ENCODE measurements around the gene CD84.
"Not testable (repeated sequence)": the region's sequence is repeated elsewhere in the genome, so short reads cannot be mapped to it uniquely, and the experiment has no call there.

- not testable (repeated sequence) for TF ChIP-seq CTCF, POLR2A (IDR thresholded peaks at IDR 0.05)
Observed at GRCh38 chr1:160523789-160524188, 55.5 kb downstream of the CD84 start.

All from heart left ventricle (tissue), 13 donors.